ENCODE results near the gene DLX1. TPM values are rescaled to one million over a fixed set of nuclear protein-coding genes. Genes with fewer than 3 reads are reported as not detected.

DLX1 gene
- total RNA-seq, 1 experiment from 2014 or later = 2.0 TPM

- TF ChIP-seq REST (IDR thresholded peaks at IDR 0.05; ENCODE audit: low read depth) = no peak
- no peak for TF ChIP-seq SIN3A (IDR thresholded peaks at IDR 0.05; ENCODE audit: low read depth)
- TF ChIP-seq FOSL1 (IDR thresholded peaks at IDR 0.05; ENCODE audit: low read depth) = no peak
- no peak for TF ChIP-seq MAX (IDR thresholded peaks at IDR 0.05)
- no peak for TF ChIP-seq SRF (IDR thresholded peaks at IDR 0.05; ENCODE audit: low read depth)
- no peak for TF ChIP-seq POLR2A (IDR thresholded peaks at IDR 0.05; ENCODE audit: borderline replicate concordance, extremely low read depth, insufficient read depth, insufficient read length)
- no peak for TF ChIP-seq POLR2AphosphoS5 (IDR thresholded peaks at IDR 0.05; ENCODE audit: low read depth, low read length)
- TF ChIP-seq ZFX (IDR thresholded peaks at IDR 0.05) = no peak
- TF ChIP-seq EZH2phosphoT487 (IDR thresholded peaks at IDR 0.05; ENCODE audit: borderline replicate concordance) = no peak
- no peak for TF ChIP-seq RAD21 (IDR thresholded peaks at IDR 0.05; ENCODE audit: low read depth)
- TF ChIP-seq CEBPB (IDR thresholded peaks at IDR 0.05; ENCODE audit: low read depth) = no peak
These were observed 37.5 kb upstream of the DLX1 start (continued) for GRCh38 chr2:172047566-172048507.
